H1 (cell line): ENCODE data around the gene ATG5. TPM values are rescaled to one million over a fixed set of nuclear protein-coding genes. Genes with fewer than 3 reads are reported as not detected.

ENCODE experiments used
- CTCF ChIA-PET: fragments of 300-600 bp; sonication (Branson Sonifier 250); formaldehyde crosslinking; loops from one replicate; lab custom pipeline; 2021; ENCODE audit not compliant: partially characterized antibody; lab: Charles Lee
- POLR2A ChIA-PET: fragments of 300-600 bp; sonication (Branson Sonifier 250); formaldehyde crosslinking; loops from one replicate; lab custom pipeline; 2021; ENCODE audit warnings: inconsistent platforms; ENCODE audit not compliant: partially characterized antibody; lab: Charles Lee
- DNase-seq, 2 experiments: peaks; one replicate each; pipeline versions ENCODE4 v3.0.0 to v3.0.0-alpha.2; 2010 to 2022; ENCODE audit warnings: low spot score in 2 of 2, low read depth in 1 of 2, mixed read lengths in 1 of 2
- FAIRE-seq: peaks from 2 replicates; lab custom pipeline; 2011; peaks lifted over from hg19 to GRCh38; lab: Jason Lieb, UNC
- H2AFZ ChIP-seq: 2 replicates; pipeline ENCODE4 v1.8.1; 2012; ENCODE audit warnings: low read length, inconsistent platforms
- H2AK5ac ChIP-seq: 2 replicates; pipeline ENCODE4 v1.6.1; 2013; ENCODE audit warnings: low read depth, low read length
- H2BK120ac ChIP-seq: replicated peaks from 2 replicates; pipeline ENCODE3; 2013; ENCODE audit warnings: low read depth, low read length, inconsistent platforms
- H2BK12ac ChIP-seq: 2 replicates; pipeline ENCODE4 v1.6.1; 2013; ENCODE audit warnings: low read depth, low read length
- H2BK15ac ChIP-seq: 2 replicates; pipeline ENCODE4 v1.6.1; 2013; ENCODE audit warnings: low read length
- H2BK20ac ChIP-seq: 2 replicates; pipeline ENCODE4 v1.6.1; 2013; ENCODE audit warnings: low read length
- H2BK5ac ChIP-seq: 2 replicates; pipeline ENCODE4 v1.6.1; 2013; ENCODE audit warnings: low read depth, low read length
- H3K14ac ChIP-seq: 2 replicates; pipeline ENCODE4 v1.6.1; 2013; ENCODE audit warnings: inconsistent platforms; ENCODE audit not compliant: insufficient read length
- H3K18ac ChIP-seq: 2 replicates; pipeline ENCODE4 v1.6.1; 2013; ENCODE audit warnings: low read length; ENCODE audit errors: extremely low read depth
- H3K23ac ChIP-seq: 2 replicates; pipeline ENCODE4 v1.6.1; 2013; ENCODE audit warnings: inconsistent platforms; ENCODE audit not compliant: insufficient read length
- H3K23me2 ChIP-seq: 2 replicates; pipeline ENCODE4 v1.6.1; 2013; ENCODE audit warnings: low read depth, low read length
- H3K27ac ChIP-seq: 2 replicates; pipeline ENCODE4 v1.6.1; 2011; ENCODE audit warnings: low read depth, low read length, inconsistent platforms
- H3K27me3 ChIP-seq, 4 experiments: replicated peaks in 1 of 4; 1 replicate in 1 of 4; 2 replicates in 3 of 4; pipeline versions ENCODE4 v1.6.1 to v1.8.1; 2011 to 2013; ENCODE audit warnings: low read length in 3 of 4, mild to moderate bottlenecking in 3 of 4, inconsistent platforms in 2 of 4, mixed read lengths in 2 of 4, moderate library complexity in 1 of 4; ENCODE audit not compliant: control insufficient read depth in 3 of 4, insufficient read depth in 3 of 4; ENCODE audit errors: extremely low read depth in 1 of 4
- H3K36me3 ChIP-seq, 4 experiments: 2 replicates each; pipeline versions ENCODE4 v1.6.1 to v1.8.1; 2011 to 2013; ENCODE audit warnings: mild to moderate bottlenecking in 4 of 4, low read length in 3 of 4, moderate library complexity in 2 of 4, control low read depth in 1 of 4, inconsistent platforms in 1 of 4; ENCODE audit not compliant: insufficient read depth in 4 of 4, control insufficient read depth in 2 of 4
- H3K4ac ChIP-seq: replicated peaks from 2 replicates; pipeline ENCODE3; 2013; ENCODE audit warnings: low read length, low read depth, mixed read lengths, inconsistent platforms; ENCODE audit not compliant: insufficient read length
- H3K4me1 ChIP-seq, 4 experiments: replicated peaks in 1 of 4; 1 replicate in 1 of 4; 2 replicates in 3 of 4; pipeline versions ENCODE4 v1.6.1 to v1.8.1; 2011 to 2013; ENCODE audit warnings: low read length in 3 of 4, inconsistent platforms in 2 of 4, mixed read lengths in 1 of 4; ENCODE audit not compliant: insufficient read depth in 4 of 4, control insufficient read depth in 3 of 4
- H3K4me2 ChIP-seq, 2 experiments: 2 replicates each; pipeline versions ENCODE4 v1.6.1 to v1.8.1; 2011 to 2013; ENCODE audit warnings: low read depth in 2 of 2, low read length in 2 of 2, control low read depth in 1 of 2, inconsistent platforms in 1 of 2, mild to moderate bottlenecking in 1 of 2; ENCODE audit not compliant: insufficient read depth in 1 of 2
- H3K4me3 ChIP-seq, 4 experiments: fragments of 200-600, 300-600 bp in 1 of 4; sonication (generic), shearing (Covaris generic), sonication (Bioruptor Twin) in 1 of 4; 2 replicates each; pipeline versions ENCODE4 v1.5.1 to v1.8.1; 2011 to 2016; ENCODE audit warnings: low read length in 4 of 4, low read depth in 3 of 4, control low read depth in 2 of 4, inconsistent platforms in 2 of 4, mild to moderate bottlenecking in 2 of 4, mixed read lengths in 1 of 4, moderate library complexity in 1 of 4; ENCODE audit not compliant: insufficient read depth in 2 of 4; ENCODE audit errors: extremely low read depth in 1 of 4
- H3K56ac ChIP-seq: replicated peaks from 2 replicates; pipeline ENCODE3; 2013; ENCODE audit warnings: low read depth, mild to moderate bottlenecking, mixed read lengths, low read length, inconsistent platforms; ENCODE audit not compliant: insufficient read length
- H3K79me1 ChIP-seq: 2 replicates; pipeline ENCODE4 v1.6.1; 2013; ENCODE audit warnings: low read depth, low read length, control low read depth
- H3K79me2 ChIP-seq, 2 experiments: 2 replicates each; pipeline versions ENCODE4 v1.6.1 to v1.8.1; 2012 to 2013; ENCODE audit warnings: low read length in 2 of 2, mild to moderate bottlenecking in 2 of 2, inconsistent platforms in 1 of 2; ENCODE audit not compliant: insufficient read depth in 2 of 2, control insufficient read depth in 1 of 2
- H3K9ac ChIP-seq, 4 experiments: replicated peaks in 1 of 4; 1 replicate in 1 of 4; 2 replicates in 3 of 4; pipeline versions ENCODE4 v1.6.1 to v1.8.1; 2011 to 2013; ENCODE audit warnings: low read depth in 3 of 4, low read length in 3 of 4, control low read depth in 2 of 4, mild to moderate bottlenecking in 2 of 4, moderate library complexity in 2 of 4, inconsistent platforms in 1 of 4; ENCODE audit errors: extremely low read depth in 1 of 4
- H3K9me3 ChIP-seq, 2 experiments: 2 replicates each; pipeline versions ENCODE4 v1.6.1 to v1.8.1; 2012 to 2013; ENCODE audit warnings: mild to moderate bottlenecking in 2 of 2, moderate library complexity in 2 of 2, control low read depth in 1 of 2, inconsistent platforms in 1 of 2, low read depth in 1 of 2, low read length in 1 of 2, mixed read lengths in 1 of 2; ENCODE audit not compliant: insufficient read depth in 2 of 2
- H4K20me1 ChIP-seq, 2 experiments: replicated peaks in 1 of 2; 2 replicates each; pipeline versions ENCODE3 to v1.8.1; 2011 to 2013; ENCODE audit warnings: inconsistent platforms in 2 of 2, low read length in 2 of 2, mild to moderate bottlenecking in 1 of 2; ENCODE audit not compliant: insufficient read depth in 2 of 2, control insufficient read depth in 1 of 2
- H4K5ac ChIP-seq: 2 replicates; pipeline ENCODE4 v1.6.1; 2013; ENCODE audit warnings: low read length, low read depth, mixed read lengths, inconsistent platforms; ENCODE audit not compliant: insufficient read length
- H4K8ac ChIP-seq: 2 replicates; pipeline ENCODE4 v1.8.0; 2013; ENCODE audit warnings: mild to moderate bottlenecking, moderate library complexity, low read length, inconsistent platforms; ENCODE audit not compliant: insufficient read depth; ENCODE audit errors: extremely low read depth
- H4K91ac ChIP-seq: replicated peaks from 2 replicates; pipeline ENCODE3; 2013; ENCODE audit warnings: low read length, mixed read lengths, inconsistent platforms; ENCODE audit not compliant: insufficient read length
- BCL11A ChIP-seq, 2 experiments: IDR thresholded peaks; one replicate each; pipeline ENCODE4 v1.6.1; 2011; ENCODE audit warnings: low read depth in 2 of 2, low read length in 2 of 2, mild to moderate bottlenecking in 2 of 2
- CBX8 ChIP-seq: fragments of 300-800, 300-1000 bp; sonication (generic); IDR thresholded peaks from 2 replicates; pipeline ENCODE4 v1.7.1; 2016; ENCODE audit warnings: low read depth, low read length, borderline replicate concordance
- CHD1 ChIP-seq: IDR thresholded peaks from 2 replicates; pipeline ENCODE4 v1.6.1; 2012; ENCODE audit warnings: low read depth, low read length, improper control_type of control experiment
- GABPA ChIP-seq: IDR thresholded peaks from 2 replicates; pipeline ENCODE4 v1.6.1; 2011; ENCODE audit warnings: mild to moderate bottlenecking, low read length, moderate library complexity, borderline replicate concordance; ENCODE audit not compliant: insufficient read depth
- JUND ChIP-seq: IDR thresholded peaks from 2 replicates; pipeline ENCODE4 v1.6.1; 2011; ENCODE audit warnings: mild to moderate bottlenecking, improper control_type of control experiment, low read length
- RBBP5 ChIP-seq: IDR thresholded peaks from 2 replicates; pipeline ENCODE4 v1.7.1; 2012; ENCODE audit warnings: low read depth, mild to moderate bottlenecking, inconsistent platforms, low read length, moderate library complexity, borderline replicate concordance
- SRF ChIP-seq: IDR thresholded peaks from 2 replicates; pipeline ENCODE4 v1.6.1; 2011; ENCODE audit warnings: mild to moderate bottlenecking, low read depth, low read length, moderate library complexity
- TAF1 ChIP-seq: IDR thresholded peaks from 2 replicates; pipeline ENCODE4 v1.6.1; 2011; ENCODE audit warnings: mild to moderate bottlenecking, low read depth, low read length
- ZNF274 ChIP-seq: IDR thresholded peaks from 2 replicates; pipeline ENCODE4 v1.7.0; 2012; ENCODE audit warnings: low read length, borderline replicate concordance; ENCODE audit errors: extremely low read depth
- WGBS, 2 experiments: shearing (Covaris generic) in 1 of 2; methylation state at CpG; one replicate each; pipeline versions ENCODE4 v1.1.6 to v1.1.7; 2013 to 2015; ENCODE audit warnings: low lambda C conversion rate in 2 of 2, mixed read lengths in 2 of 2, inconsistent platforms in 1 of 2, low coverage in 1 of 2, missing lambda C conversion rate in 1 of 2; ENCODE audit not compliant: insufficient replicate concordance in 2 of 2, insufficient coverage in 1 of 2, insufficient read length in 1 of 2; ENCODE audit errors: extremely low coverage in 1 of 2, missing lambda C conversion rate in 1 of 2; 5-methylcytosine and 5-hydroxymethylcytosine counted together
- polyA plus RNA-seq, 7 experiments: library from polyadenylated mRNA; depleted of rRNA in 3 of 7; stranded (reverse) in 5 of 7; unstranded in 2 of 7; fragments of >200 nt in 5 of 7; fragments of 200-250 nt in 2 of 7; gene quantifications; 1 replicate in 5 of 7; 2 replicates in 1 of 7; 4 replicates in 1 of 7; pipeline versions ENCODE4 v1.2.1 to v1.2.3, GENCODE V29; 2011 to 2013; ENCODE audit warnings: missing spikeins in 2 of 7, mixed read lengths in 2 of 7
- total RNA-seq: library from RNA; stranded (reverse); fragmentation: NEBNext Ultra II Directional; extraction: Animal tissue kit (Norgen Biotek cat#: 25700); gene quantifications from 2 replicates; pipeline ENCODE4 v1.2.1, GENCODE V29; 2021

Gene ATG5
- total and polyA plus RNA-seq, 2 of the 8 experiments (the other 6 are each of a cell fraction or from before 2014, with no cell fraction given): 18.2 to 39.0 TPM

GRCh38 chr6:106154326-106154725, 171.2 kb downstream of the ATG5 start:
- no peaks in the 10 kb centered on the region for H4K20me1 ChIP-seq
- ChIA-PET CTCF (interaction anchor here (0.6 to 5.3 kb wide), 11 partner anchors 9 to 112 kb away, joined by 3 to 38 read pairs (median 4); no protein-coding TSS in a partner anchor), POLR2A (interaction anchor here (0.7 to 1.3 kb wide), 3 partner anchors 9 to 283 kb away, joined by 3 to 4 read pairs (median 3); partner anchors contain the start of gene ATG5)
- no peak overlapping the region for H3K4me3 ChIP-seq
- H4K8ac ChIP-seq: no peak overlapping the region; the same call in 1 of the 2 replicates
- no peak overlapping the region for H2BK15ac ChIP-seq
- no peaks in the 10 kb centered on the region for H3K79me1 ChIP-seq
- no peak overlapping the region for H4K91ac ChIP-seq
- H3K56ac ChIP-seq: no peak overlapping the region
- DNase-seq: no peak
- H3K79me2 ChIP-seq: no peaks in the 10 kb centered on the region
- H3K4me1 ChIP-seq: peaks cover 0 to 5% (median under 1%) of the 10 kb centered on the region in 4 experiments; a peak in 1 of 7 replicates
- no peak overlapping the region for H2AK5ac ChIP-seq
- H3K14ac ChIP-seq: no peak overlapping the region
- no peak overlapping the region for H3K27ac ChIP-seq
- no peak overlapping the region for H3K4me2 ChIP-seq
- 100% methylated on average over 8 of the region's 8 CpGs; no CpG with 5 or more reads in 1 of the 2 experiments for WGBS, 2 experiments
- H3K23me2 ChIP-seq: no peaks in the 10 kb centered on the region
- H2BK20ac ChIP-seq: no peak overlapping the region
- no peak overlapping the region for H2BK120ac ChIP-seq
- H2BK12ac ChIP-seq: no peak overlapping the region; the same call in 1 of the 2 replicates
- no peaks in the 10 kb centered on the region for H3K9me3 ChIP-seq
- H3K23ac ChIP-seq: no peak overlapping the region
- no peak overlapping the region for H2BK5ac ChIP-seq
- H3K27me3 ChIP-seq: no peaks in the 10 kb centered on the region; a peak in 1 of 7 replicates
- H2AFZ ChIP-seq: no peak overlapping the region
- TF ChIP-seq TAF1 (no peak), BCL11A (IDR thresholded peaks at IDR 0.05; ENCODE audit: low read depth in 2 of 2, low read length in 2 of 2) (no peak), CHD1 (no peak), GABPA (no peak), RBBP5 (no peak), ZNF274 (no peak), CBX8 (no peak), SRF (no peak), JUND (no peak)
- TF ChIP-seq, all 59 proteins: peak for 0
- Histone ChIP-seq H4K5ac (no peak overlapping the region), H3K9ac (no peak overlapping the region), H3K18ac (no peak overlapping the region), H3K4ac (no peak overlapping the region), H3K36me3 (no peaks in the 10 kb centered on the region)
- no peak for FAIRE-seq
